NK-92 (cell line): Measurements from ENCODE around the gene ATP2A2.
"Not testable (repeated sequence)": the region's sequence is repeated elsewhere in the genome, so short reads cannot be mapped to it uniquely, and the experiment has no call there.

Experiments used
- DNase-seq: peaks from one replicate; lab custom pipeline; 2025; ENCODE audit not compliant: unreplicated experiment; lab: John Stamatoyannopoulos, UW

The ATP2A2 gene

DNA sequence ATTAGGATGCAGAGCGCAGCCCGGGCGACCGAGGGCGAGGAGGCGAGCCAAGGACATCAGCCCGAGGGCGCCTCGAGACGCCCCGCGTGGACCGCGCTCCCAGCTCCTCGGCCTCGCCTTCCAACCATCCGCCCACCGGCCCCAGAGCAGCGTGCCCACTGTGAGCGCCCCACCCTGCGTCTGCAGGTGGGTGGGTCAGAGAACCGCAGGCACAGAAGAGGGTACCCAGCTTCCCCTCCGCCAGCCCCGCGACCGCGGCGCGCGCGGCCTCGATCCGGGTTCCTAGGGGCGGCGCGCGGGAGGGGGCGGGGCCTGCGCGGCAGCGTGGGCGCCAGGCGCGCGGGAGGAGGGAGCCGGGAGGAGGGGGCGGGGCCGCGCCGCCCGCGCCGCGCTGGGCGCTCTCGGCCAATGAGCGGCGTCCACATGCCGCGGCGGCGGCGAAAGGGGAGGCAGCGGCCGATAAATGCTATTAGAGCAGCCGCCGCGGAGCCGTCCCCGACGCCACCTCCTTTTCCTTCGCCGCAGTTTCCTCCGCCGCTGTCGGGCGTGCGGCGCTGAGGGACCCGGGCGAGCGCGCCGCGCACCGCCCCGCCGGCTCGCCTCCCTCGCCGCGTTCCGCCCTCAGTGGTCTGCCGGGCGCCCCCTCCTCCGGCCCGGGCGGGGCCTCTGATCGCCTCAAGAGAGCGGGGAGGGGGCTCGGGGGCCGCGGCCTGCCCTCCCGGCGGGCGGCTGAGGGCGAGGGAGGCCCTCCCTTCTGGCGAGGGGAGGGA is at the start of gene ATP2A2:
ATP2A2 (plus strand) TSS at position 469 of the 770 bp plus-strand sequence. CDS start 543 bp downstream, outside the sequence.
- DNase-seq = peak; percentile 29

DNA sequence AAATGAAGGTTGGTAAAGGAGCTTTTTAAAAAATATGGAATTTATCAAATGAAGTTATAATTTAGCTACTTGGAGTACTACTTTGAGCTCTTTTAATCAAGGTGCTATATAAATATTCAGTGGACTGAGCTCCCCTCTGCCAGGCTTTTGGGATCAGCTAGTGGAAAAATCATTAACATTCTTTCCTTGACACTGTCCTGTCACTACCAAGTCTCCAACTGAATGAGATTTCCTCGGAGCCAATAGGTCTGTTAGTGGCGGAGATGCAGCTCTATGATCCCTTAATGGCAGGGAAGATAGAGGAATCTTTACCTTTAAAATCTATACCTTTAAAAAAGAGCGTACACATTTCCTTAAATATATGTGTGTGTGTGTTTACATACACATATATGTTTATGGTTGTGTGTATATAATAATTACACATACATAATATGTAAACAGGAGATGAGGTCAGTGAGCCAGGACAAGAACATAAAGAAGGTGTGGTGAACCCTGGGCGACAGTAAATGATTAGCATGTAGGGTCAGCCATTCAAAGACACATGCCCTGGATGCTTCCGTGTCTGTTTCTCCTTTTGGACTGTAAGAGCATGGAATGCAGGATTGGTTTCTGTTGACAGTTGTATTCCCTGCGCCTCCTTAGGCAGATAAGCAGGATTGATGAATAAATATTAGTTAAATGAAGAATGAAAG is 47.7 kb upstream of the ATP2A2 start:
- no peak for DNase-seq

DNA sequence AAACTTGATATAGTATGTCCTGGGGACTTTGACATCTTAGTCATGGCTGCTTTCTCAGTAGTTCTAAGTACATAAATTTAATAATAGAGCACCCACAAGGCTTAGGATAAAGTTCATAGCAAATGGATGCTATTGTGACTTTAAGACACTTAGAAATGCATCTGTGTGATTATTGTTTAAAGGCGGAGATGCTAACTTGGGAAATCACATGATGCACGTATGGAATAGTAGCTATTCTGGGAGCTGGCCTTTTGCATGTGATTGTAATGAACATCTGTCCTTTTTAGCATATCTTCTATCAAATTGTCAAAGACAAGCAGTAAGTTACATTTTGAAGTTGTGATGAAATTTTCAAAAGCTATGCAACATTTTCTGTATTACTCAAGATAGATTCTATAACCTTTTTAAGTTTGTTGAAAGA is 46.7 kb upstream of the ATP2A2 start:
- no peak for DNase-seq

DNA sequence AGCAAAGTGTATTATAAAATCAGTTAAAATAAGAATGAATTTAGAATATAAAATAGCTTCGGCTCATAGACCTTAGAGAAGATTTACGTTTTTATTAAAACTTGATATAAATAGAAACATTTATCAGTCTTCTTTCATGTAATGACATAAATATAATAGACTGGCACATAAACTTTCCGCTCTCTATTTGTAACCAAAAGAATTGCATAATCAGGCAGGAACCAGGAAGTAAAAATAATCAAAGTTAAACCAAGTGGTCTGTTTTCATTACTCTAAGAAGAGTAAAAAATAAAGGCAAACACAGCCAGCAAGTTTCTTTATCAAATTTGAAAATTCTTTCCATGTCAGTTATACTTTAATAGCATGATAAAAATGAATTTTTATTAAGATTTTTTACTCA is 46.3 kb upstream of the ATP2A2 start:
- no peak for DNase-seq

DNA sequence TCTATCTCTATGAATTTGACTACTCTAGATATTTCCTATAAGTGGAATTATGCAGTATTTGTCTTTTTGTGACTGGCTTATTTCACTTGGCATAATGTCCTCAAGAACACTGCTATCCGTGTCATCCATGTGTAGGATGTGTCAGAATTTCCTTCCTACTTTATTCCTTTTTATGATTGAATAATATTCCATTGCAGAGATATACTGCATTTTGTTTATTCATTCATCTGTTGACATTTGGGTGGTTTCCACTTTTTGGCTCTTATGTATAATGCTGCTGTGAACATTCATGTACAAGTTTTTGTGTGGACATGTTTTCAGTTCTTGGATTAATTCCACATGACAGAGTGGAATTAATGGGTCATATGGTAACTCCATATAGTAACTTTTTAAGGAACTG is 45.7 kb upstream of the ATP2A2 start:
- DNase-seq = no peak

DNA sequence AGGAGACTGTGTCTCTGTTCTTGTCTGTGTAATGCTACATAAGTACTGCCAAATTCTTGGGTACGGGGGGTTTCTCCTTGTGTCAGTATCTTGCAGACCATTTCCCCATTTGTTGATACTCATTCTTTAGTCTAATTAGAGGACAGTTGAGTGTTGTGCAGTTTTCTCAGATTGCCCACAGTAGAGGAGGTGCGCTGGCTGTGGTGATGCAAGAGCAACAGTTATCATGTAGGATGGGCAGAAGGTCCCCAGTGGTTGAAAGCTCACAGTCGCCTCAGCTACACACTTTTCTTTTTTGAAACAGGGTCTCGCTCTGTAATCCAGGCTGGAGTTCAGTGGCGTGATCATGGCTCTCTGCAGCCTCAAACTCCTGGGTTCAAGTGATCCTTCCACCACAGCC is 37.8 kb upstream of the ATP2A2 start:
- DNase-seq = no peak

DNA sequence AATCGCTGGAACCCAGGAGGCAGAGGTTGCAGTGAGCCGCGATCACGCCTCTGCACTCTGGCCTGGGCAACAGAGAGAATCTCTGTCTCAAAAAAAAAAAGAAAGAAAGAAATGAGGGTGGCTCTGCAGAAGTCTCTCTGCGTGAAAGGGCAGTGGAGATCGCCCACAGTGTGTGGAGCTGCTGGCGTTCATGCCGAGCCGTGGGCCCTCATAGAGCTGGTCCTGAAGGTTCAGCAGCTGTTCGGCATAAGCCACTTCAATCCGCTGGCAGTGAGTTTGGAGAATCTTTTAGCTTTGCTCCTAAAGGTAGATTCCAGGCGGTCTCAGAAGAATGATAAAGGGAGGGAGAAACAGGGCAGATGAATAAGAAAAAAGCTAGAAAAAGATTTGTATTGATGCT is 36.7 kb upstream of the ATP2A2 start:
- no peak for DNase-seq

DNA sequence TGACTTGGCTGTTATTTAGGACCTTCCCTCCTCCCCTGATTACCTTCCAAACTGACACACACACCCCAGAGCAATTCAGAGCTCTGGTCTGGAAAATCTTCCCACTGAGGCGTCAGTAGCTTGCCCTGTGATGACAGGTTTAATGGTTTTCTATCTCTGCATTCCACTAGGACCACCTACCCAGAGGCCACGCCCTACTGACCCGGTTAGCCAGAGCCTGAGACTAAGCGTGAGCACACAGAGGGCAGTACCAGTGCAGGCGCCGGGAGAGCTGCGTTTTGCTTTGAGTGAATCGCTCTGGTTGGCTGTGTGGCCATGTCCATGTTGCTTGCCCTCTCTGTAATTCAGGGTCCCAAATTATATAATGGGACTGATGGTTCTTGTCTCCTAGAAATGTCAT is 36.2 kb upstream of the ATP2A2 start:
- DNase-seq = no peak

DNA sequence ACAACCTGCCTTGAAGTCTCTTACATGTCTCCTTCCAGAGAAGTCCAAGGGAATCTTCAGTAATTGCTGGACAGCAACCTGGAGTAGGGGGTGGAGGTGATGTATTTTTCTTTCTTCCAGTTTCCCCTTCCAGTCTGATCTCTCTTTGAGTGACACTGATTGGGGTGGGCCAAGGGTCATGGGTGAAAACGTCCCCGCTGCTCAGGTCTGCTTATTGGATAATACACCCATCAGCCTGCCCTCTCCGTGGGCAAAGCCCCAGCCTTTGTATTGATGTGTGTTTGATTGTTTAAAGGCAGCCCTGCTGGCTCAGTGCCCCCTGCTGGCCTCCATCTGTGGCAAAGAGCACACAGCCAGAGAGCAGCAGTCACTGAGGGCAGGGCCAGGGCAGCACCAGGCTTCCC is 35.7 kb upstream of the ATP2A2 start:
- DNase-seq = no peak

DNA sequence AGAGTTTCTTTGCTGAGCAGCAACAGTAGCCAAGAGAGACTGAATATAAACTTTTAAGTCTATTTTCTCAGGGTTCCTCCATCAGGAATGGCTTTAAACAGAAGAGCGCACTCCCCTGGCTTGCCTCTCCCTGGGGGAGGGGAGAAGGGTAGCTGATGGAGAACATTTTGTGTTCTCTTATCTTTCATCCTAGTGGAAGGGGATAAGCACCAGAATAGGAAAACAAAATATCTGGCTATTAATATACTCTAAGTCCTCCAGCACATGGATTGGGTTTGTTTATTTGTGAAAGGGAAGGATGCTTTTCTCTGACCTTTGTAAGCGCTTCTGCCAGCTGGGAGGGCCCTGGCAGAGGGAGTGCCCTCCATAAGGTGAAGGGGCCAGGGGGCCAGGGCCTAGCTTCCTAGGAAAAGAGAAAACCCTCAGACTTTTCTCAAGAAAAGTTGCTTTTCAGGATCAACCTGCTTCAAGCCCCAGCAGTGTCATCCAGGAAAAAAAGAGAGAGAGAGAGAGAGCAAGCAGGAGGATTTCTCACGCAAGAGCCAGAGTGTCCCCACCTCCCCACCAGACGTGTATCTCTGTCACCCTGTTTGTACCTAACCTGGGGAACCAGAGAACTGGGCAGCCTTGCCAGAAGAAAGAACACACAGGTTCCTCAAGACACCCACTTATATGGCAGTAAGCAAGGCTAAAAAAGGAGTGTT is 34.3 kb upstream of the ATP2A2 start:
- no peak for DNase-seq

DNA sequence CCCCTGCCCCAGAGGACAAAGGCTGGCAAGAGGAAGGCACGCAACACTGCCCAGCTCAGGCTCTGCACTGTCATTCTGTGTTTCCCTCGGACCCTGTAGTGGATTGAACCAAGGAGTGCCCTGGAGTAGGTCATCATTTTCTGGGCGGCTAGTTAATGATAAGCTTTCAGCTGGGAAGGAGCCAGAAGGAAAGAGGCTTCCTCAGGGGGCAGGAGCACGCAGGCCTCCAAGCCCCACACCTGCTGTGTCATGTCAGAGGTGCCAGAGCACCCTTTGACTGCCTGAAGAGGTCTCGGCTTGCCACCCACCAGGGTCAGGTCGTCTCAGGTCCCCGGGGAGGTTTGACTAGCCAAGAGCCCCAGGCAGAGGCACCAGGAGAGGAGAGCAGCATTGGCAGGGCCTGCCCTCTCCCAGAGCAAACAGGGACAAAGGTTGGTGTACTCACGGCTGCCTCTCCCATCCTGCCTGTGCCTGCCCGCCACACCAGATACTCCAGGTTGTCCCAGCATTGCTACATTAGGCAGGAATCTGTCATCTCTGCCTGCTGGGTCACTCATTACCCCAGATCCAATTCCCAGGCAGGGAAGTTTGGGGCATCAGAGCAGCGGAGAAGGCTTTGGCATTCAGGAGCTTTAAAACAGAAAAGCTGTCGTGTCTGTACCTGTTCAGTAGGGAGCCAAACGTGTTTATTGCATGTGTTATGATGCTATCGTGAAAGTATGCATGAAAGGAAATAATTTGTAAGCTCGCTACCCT is 33.5 kb upstream of the ATP2A2 start:
- DNase-seq = no peak

DNA sequence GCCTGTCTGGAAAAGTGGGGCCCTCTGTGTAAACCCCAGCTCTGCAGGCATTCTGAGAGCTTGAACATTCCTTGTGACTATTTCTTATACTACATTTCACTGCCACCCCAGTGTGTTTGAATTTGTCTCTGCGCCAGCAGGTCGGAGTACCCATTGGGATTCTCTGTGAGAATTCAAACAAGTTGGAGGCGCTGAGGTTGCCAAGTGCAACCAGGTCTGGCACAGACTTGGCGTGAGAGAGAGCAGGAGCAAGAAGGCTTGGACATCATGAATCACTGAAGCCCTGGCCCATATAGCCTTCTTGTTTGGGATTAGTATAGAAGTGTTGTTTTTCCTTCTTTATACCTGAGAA is 33.0 kb upstream of the ATP2A2 start:
- DNase-seq = no peak

DNA sequence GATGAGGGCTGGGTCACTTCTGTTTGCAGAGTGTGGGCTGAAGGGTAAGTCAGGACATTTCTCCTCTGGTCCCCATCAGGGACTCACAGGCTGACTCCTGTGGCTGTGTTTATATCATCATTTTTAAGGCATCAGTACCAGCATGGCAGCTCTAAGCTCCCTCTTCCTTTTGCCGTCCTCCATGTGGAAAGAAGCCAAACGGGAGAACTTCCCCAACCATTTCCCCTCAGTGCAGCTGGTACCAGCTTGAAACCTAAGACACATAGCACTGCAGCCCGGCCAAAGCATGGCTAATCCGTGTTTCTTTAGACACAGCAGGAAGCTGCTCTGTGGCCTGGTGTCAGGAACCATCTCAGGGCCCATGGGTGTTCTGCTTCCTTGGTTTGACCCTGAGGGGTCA is 31.9 kb upstream of the ATP2A2 start:
- DNase-seq = no peak

DNA sequence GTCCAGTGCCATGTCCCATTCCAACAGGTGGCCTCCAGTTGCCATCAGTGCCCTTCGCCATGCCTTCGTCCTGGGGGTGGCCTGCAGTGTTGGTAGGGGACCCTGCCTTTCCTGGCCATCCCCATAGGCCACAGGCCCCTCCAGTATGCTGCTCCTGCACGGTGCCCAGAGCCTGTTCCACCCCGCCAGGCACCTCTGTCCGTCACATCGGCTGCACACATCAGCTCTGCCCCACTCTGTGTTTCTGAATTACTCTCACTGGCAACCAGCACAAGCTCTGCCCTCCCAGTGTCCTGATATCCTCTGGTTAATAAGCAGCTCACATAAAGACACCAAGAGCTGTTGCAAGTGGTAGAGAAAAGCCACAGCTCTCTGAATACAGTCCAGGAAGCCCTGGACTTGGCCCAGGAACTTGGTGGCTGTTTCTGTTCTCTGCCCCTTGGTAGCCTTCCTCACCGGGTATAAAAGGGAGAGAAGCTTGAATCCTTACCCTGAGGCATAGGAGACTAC is 31.3 kb upstream of the ATP2A2 start:
- no peak for DNase-seq

DNA sequence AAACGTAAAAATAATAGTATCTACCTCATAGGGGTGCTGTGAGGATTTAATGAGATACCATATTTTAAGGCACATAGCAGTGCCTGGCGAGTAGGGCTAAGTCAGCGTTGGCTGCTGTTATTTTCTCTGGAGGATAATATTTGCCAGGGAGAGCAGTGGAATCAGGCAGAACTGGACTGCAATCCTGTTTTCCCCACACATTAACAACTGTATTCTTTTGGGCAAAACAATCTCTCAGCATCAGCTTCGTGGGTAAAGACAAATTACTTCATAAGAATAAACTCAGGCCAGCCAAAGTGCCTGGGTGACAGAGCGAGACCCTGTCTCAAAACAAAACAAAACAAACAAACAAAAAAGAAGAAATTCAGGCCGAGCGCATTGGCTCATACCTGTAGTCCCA is 29.7 kb upstream of the ATP2A2 start:
- no peak for DNase-seq

DNA sequence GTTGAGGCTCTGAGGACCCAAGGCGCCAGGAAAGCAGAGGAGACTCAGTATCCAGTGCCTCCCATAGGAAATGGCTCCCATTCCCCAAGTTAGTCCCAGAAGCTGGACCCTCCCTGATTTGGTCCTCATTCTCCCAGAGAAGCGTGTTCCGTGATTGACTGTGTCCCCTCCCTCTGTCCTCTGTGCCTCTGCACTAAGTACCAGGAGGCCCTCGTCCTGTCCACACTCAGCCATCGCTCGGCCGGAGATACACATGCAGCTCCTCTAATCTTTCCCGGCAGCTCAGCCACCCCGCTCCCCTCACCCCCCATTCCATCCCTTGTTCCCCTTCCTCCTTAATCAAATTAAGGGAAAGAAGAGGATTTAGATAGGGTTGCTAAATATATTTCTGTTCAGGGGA is 28.3 kb upstream of the ATP2A2 start:
- DNase-seq = no peak

DNA sequence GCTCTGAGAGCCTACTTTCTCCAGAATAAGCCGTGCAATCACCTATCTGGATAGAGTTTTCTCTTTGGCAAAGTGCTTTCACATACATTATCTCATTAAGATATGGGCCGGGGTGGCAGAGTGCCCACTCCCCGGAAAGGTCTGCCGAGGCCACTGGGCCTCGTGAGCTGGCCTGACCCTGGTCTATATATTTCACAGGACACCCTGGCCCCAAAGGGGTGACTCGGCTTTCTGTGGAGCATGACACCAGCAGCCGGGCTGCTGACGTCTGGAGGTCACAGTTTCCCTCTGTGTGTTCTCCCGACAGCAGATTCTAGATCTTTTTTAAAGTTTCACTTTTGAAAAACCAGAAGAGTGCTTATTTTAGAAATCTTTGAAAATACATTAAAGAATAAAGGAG is 27.9 kb upstream of the ATP2A2 start:
- no peak for DNase-seq

DNA sequence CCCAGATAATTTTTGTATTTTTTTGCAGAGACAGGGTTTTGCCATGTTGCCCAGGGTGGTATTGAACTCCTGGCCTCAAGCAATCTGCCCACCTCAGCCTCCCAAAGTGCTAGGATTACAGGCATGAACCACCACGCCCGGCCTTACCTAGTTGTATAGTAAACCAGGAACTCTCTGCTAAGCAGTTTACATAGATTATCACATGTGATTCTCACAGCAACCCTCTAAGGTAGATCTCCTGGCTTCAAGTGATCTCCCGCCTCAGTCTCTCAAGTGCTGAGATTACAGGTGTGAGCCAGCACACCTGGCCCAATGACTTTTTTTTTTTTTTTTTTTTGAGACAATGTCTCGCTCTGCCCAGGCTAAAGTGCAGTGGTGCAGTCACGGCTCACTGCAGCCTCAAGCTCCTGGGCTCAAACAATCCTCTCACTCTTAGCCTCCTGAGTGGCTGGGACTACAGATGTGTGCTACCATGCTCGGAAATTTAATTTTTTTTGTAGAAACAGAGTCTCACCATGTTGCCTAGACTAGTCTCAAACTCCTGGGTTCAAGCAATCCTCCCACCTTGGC is 26.0 kb upstream of the ATP2A2 start:
- DNase-seq = no peak

DNA sequence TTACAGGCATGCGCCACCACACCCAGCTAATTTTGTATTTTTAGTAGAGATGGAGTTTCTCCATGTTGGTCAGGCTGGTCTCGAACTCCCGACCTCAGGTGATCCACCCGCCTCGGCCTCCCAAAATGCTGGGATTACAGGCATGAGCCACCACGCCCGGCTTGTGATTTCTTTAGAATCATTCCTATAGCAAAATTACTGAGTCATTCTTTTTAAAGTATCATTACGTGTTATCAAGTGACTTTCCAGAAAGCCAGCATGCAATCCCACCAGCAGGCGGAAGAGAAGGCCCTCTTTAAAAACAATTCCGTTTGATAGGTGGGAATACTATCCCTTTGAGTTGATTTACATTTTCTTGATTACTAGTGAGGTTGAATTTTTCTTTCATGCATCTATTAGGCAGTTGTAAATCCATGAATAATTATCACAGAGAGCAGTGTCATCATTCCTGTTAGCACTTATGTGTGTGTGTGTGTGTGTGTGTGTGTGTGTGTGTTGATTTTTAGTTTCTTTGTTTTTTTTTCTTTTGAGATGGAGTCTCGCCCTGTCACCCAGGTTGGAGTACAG is 25.1 kb upstream of the ATP2A2 start:
- DNase-seq = not testable (repeated sequence)

DNA sequence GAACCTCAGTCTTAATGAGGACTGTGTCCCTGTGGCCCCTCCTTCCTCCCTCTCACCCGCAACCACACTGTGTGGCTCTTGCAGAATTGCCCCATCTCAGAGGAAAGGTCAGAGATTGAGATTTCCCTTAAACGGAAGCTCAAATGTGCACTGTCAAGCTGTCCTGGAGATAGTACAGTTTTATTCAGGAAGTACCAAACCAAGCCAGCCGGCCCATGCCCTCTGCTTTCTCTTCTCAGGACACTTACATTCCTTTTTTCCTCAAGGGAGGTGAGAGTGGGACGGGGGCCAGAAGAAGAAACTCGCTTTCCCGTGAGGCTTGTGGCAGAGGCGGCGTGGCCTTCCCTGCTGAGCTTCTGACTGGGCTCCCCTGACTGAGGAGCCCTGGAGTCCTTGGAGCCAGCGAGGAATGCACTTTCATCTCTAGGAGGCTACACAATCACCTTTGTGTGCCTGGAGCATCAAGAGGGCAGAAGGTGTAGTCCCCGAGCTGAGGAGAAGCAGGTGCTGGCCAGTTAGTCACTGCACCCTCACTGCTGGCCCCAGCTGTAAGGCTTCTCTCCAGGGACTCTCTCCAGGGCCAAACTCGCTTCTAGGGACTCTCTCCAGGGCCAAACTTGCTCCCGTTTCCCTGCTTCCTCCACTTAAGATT is 24.1 kb upstream of the ATP2A2 start:
- DNase-seq = no peak
